Measurements from ENCODE around the gene SGMS1. TPM values are rescaled to one million over a fixed set of nuclear protein-coding genes. Genes with fewer than 3 reads are reported as not detected.
"Not testable (repeated sequence)": the region's sequence is repeated elsewhere in the genome, so short reads cannot be mapped to it uniquely, and the experiment has no call there.

Gene SGMS1
- total and polyA plus RNA-seq, 2 donors (not counting 3 experiments of a cell fraction or from before 2014, with no cell fraction given): 9.7 to 23.7 TPM

- BruUV-seq (replicated peaks): no TSS peak
- H2AFZ ChIP-seq (ENCODE audit: low read depth, low read length): no peak overlapping the region
- H3K9me1 ChIP-seq (replicated peaks; ENCODE audit: control insufficient read depth, extremely low read depth, insufficient read depth, low read length): no peaks in the 10 kb centered on the region
- H3K36me3 ChIP-seq (ENCODE audit: control insufficient read depth in 2 of 2, extremely low read depth in 1 of 2, insufficient read depth in 2 of 2, low read length in 2 of 2): no peaks in the 10 kb centered on the region
- intact Hi-C loops (cut with micrococcal nuclease): loop anchor here (1.0 kb wide), 1 partner anchor 13 kb away; no protein-coding TSS in a partner anchor
- no peaks in the 10 kb centered on the region for H3K9me3 ChIP-seq (replicated peaks; ENCODE audit: control insufficient read depth, insufficient read depth, low read length)
- peaks cover 18% of the 10 kb centered on the region for H3K4me1 ChIP-seq (ENCODE audit: control insufficient read depth, extremely low read depth, insufficient read depth, low read length)
- H3K27ac ChIP-seq (ENCODE audit: insufficient read depth, low read depth, low read length): peak overlapping the region; percentile 7
- H3K4me2 ChIP-seq (ENCODE audit: insufficient read depth, low read length): peak overlapping the region; percentile 62
- no peaks in the 10 kb centered on the region for H3K27me3 ChIP-seq (ENCODE audit: control insufficient read depth in 2 of 2, insufficient read depth in 2 of 2, low read length in 2 of 2)
- FAIRE-seq (peak; percentile 80), DNase-seq (ENCODE audit: low read depth, low spot score) (peak; percentile 73)
- ChIA-PET CTCF (interaction anchor here (1.1 to 2.0 kb wide), 5 partner anchors 13 to 63 kb away, joined by 3 to 9 read pairs (median 5); no protein-coding TSS in a partner anchor), POLR2A (interaction anchor here (0.9 kb wide), 1 partner anchor 13 kb away, joined by 4 read pairs; no protein-coding TSS in a partner anchor)
- peak overlapping the region in 1 of 3 experiments; percentile 15 for H3K4me3 ChIP-seq (replicated peaks in 1 of 3; ENCODE audit: insufficient read depth in 1 of 3, low read depth in 1 of 3, low read length in 3 of 3)
- dilution Hi-C loops (cut with MboI; ENCODE audit: extremely low pct_ligation_motif_present, low sequenced_read_pairs): no loop called here
- H3K79me2 ChIP-seq (ENCODE audit: control insufficient read depth, insufficient read depth, low read length): no peaks in the 10 kb centered on the region
- no peaks in the 10 kb centered on the region for H4K20me1 ChIP-seq (replicated peaks; ENCODE audit: control insufficient read depth, extremely low read depth, insufficient read depth, low read length)
- TF ChIP-seq FOS (IDR thresholded peaks at IDR 0.05; ENCODE audit: borderline replicate concordance, insufficient read depth, low read length): peak; percentile 53
- TF ChIP-seq, protein P1, sequence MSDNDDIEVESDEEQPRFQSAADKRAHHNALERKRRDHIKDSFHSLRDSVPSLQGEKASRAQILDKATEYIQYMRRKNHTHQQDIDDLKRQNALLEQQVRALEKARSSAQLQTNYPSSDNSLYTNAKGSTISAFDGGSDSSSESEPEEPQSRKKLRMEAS (IDR thresholded peaks at IDR 0.05; ENCODE audit: insufficient read depth, insufficient read length): no peak
- H3K9ac ChIP-seq (replicated peaks; ENCODE audit: extremely low read depth, insufficient read depth, low read length): no peak overlapping the region
These were observed 192.6 kb downstream of the SGMS1 start for GRCh38 chr10:50431133-50431532.

- TF ChIP-seq POLR2A (IDR thresholded peaks at IDR 0.05; ENCODE audit: low read depth, low read length): no peak
- no peak for TF ChIP-seq MYC (IDR thresholded peaks at IDR 0.05; ENCODE audit: low read depth, low read length)
- no peaks in the 10 kb centered on the region for H3K9me1 ChIP-seq (replicated peaks; ENCODE audit: control insufficient read depth, extremely low read depth, insufficient read depth, low read length)
- H3K4me1 ChIP-seq (ENCODE audit: control insufficient read depth, extremely low read depth, insufficient read depth, low read length): peaks cover 9% of the 10 kb centered on the region
- H3K27ac ChIP-seq (ENCODE audit: insufficient read depth, low read depth, low read length): no peak overlapping the region
- intact Hi-C loops (cut with micrococcal nuclease) (no loop called here), dilution Hi-C loops (cut with MboI; ENCODE audit: extremely low pct_ligation_motif_present, low sequenced_read_pairs) (no loop called here)
- ChIA-PET POLR2A (no interaction called here), CTCF (no interaction called here)
- no peak overlapping the region for H3K4me3 ChIP-seq (replicated peaks in 1 of 3; ENCODE audit: insufficient read depth in 1 of 3, low read depth in 1 of 3, low read length in 3 of 3)
- no peaks in the 10 kb centered on the region for H3K79me2 ChIP-seq (ENCODE audit: control insufficient read depth, insufficient read depth, low read length)
- no peaks in the 10 kb centered on the region for H3K27me3 ChIP-seq (ENCODE audit: control insufficient read depth in 2 of 2, insufficient read depth in 2 of 2, low read length in 2 of 2)
- FAIRE-seq (no peak), DNase-seq (ENCODE audit: low read depth, low spot score) (no peak)
- H3K9me3 ChIP-seq (replicated peaks; ENCODE audit: control insufficient read depth, insufficient read depth, low read length): no peaks in the 10 kb centered on the region
- H3K9ac ChIP-seq (replicated peaks; ENCODE audit: extremely low read depth, insufficient read depth, low read length): no peak overlapping the region
- no TSS peak for BruUV-seq (replicated peaks)
- H3K36me3 ChIP-seq (ENCODE audit: control insufficient read depth in 2 of 2, extremely low read depth in 1 of 2, insufficient read depth in 2 of 2, low read length in 2 of 2): no peaks in the 10 kb centered on the region
- H3K4me2 ChIP-seq (ENCODE audit: insufficient read depth, low read length): no peak overlapping the region
- no peak overlapping the region for H2AFZ ChIP-seq (ENCODE audit: low read depth, low read length)
- no peaks in the 10 kb centered on the region for H4K20me1 ChIP-seq (replicated peaks; ENCODE audit: control insufficient read depth, extremely low read depth, insufficient read depth, low read length)
These were observed 197.3 kb downstream of the SGMS1 start for GRCh38 chr10:50426485-50426884.

DNA sequence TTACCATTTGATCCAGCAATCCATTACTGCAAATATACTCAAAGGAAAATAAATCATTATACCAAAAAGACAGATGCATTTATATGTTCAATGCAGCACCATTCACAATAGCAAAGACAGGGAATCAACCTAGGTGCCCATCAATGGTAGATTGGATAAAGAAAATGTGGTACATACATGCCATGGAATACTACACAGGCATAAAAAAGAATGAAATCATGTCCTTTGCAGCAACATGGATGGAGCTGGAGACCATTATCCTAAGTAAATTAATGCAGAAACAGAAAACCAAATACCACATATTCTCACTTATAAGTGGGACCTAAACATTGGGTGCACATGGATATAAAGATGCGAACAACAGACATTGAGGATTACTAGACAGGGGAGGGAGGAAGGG, 198.5 kb downstream of the SGMS1 start:
- H3K4me3 ChIP-seq (replicated peaks in 1 of 3; ENCODE audit: insufficient read depth in 1 of 3, low read depth in 1 of 3, low read length in 3 of 3); dilution Hi-C loops (cut with MboI; ENCODE audit: extremely low pct_ligation_motif_present, low sequenced_read_pairs); FAIRE-seq; H3K27ac ChIP-seq (ENCODE audit: insufficient read depth, low read depth, low read length); H3K79me2 ChIP-seq (ENCODE audit: control insufficient read depth, insufficient read depth, low read length); H3K9ac ChIP-seq (replicated peaks; ENCODE audit: extremely low read depth, insufficient read depth, low read length); H2AFZ ChIP-seq (ENCODE audit: low read depth, low read length); DNase-seq (ENCODE audit: low read depth, low spot score); H3K9me3 ChIP-seq (replicated peaks; ENCODE audit: control insufficient read depth, insufficient read depth, low read length); POLR2A ChIA-PET; BruUV-seq (replicated peaks); intact Hi-C loops (cut with micrococcal nuclease); H3K36me3 ChIP-seq (ENCODE audit: control insufficient read depth in 2 of 2, extremely low read depth in 1 of 2, insufficient read depth in 2 of 2, low read length in 2 of 2); H4K20me1 ChIP-seq (replicated peaks; ENCODE audit: control insufficient read depth, extremely low read depth, insufficient read depth, low read length); H3K27me3 ChIP-seq (ENCODE audit: control insufficient read depth in 2 of 2, insufficient read depth in 2 of 2, low read length in 2 of 2); H3K9me1 ChIP-seq (replicated peaks; ENCODE audit: control insufficient read depth, extremely low read depth, insufficient read depth, low read length); H3K4me2 ChIP-seq (ENCODE audit: insufficient read depth, low read length); H3K4me1 ChIP-seq (ENCODE audit: control insufficient read depth, extremely low read depth, insufficient read depth, low read length): not testable (repeated sequence)
- CTCF ChIA-PET: interaction anchor here (1.7 kb wide), 1 partner anchor 14 kb away, joined by 5 read pairs; no protein-coding TSS in a partner anchor

Measured in endothelial cell of umbilical vein (primary cell).